ENCODE results near the gene MOCOS.
"Not testable (repeated sequence)": the region's sequence is repeated elsewhere in the genome, so short reads cannot be mapped to it uniquely, and the experiment has no call there.

Gene MOCOS, protein sequence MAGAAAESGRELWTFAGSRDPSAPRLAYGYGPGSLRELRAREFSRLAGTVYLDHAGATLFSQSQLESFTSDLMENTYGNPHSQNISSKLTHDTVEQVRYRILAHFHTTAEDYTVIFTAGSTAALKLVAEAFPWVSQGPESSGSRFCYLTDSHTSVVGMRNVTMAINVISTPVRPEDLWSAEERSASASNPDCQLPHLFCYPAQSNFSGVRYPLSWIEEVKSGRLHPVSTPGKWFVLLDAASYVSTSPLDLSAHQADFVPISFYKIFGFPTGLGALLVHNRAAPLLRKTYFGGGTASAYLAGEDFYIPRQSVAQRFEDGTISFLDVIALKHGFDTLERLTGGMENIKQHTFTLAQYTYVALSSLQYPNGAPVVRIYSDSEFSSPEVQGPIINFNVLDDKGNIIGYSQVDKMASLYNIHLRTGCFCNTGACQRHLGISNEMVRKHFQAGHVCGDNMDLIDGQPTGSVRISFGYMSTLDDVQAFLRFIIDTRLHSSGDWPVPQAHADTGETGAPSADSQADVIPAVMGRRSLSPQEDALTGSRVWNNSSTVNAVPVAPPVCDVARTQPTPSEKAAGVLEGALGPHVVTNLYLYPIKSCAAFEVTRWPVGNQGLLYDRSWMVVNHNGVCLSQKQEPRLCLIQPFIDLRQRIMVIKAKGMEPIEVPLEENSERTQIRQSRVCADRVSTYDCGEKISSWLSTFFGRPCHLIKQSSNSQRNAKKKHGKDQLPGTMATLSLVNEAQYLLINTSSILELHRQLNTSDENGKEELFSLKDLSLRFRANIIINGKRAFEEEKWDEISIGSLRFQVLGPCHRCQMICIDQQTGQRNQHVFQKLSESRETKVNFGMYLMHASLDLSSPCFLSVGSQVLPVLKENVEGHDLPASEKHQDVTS

DNA sequence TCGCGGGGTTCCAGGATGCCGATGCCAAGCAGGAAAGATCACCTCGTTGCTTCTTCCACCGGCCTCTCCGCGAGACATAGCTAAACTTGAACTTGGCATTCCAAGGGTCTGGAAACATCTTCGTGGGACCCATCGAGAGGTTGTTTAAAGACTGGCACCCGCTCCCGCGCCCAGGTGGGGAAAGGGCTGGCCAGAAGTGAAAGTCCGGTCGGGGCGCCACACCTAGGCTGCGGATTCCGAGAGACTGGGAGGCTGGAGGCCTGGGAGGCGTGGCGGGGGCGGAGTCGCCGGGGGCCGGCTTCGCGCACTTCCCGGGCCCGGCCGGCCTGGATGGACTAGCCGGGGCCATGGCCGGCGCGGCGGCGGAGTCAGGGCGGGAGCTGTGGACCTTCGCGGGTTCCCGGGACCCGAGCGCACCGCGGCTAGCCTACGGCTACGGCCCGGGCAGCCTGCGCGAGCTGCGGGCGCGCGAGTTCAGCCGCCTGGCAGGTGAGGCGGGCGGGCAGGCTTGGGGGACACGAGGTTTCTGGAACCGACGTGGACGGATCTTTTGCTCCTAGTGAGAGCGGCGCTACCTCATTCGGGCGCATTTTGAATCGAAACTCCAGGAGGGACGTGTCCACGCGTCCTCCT, at the start of gene MOCOS:
MOCOS (plus strand) TSS at position 305 of the 633 bp plus-strand sequence; CDS start at position 348, 43 bp downstream.
- peak; percentile 25 for DNase-seq

GRCh38 chr18:36139245-36139644, 48.1 kb upstream of the MOCOS start:
- no peak for DNase-seq

- no peak for DNase-seq
These were observed 45.7 kb upstream of the MOCOS start for GRCh38 chr18:36141576-36141975.

GRCh38 chr18:36142751-36143150, 44.5 kb upstream of the MOCOS start:
- DNase-seq: no peak

DNA sequence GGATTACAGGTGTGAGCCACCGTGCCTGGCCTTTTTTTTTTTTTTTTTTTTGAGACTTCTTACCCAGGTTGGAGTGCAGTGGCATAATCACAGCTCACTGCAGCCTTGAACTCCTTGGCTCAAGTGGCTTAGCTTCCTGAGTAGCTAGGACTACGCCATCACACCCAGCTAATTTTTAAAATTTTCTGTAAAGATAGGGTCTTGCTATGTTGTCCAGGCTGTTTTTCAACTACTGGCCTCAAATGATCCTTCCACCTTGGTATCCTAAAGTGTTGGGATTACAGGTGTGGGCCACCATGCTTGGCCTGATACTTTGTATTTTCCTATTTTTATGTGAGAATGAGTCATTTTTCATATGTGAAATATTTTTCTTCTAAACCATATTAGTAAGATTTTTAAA, 43.9 kb upstream of the MOCOS start:
- no peak for DNase-seq

DNA sequence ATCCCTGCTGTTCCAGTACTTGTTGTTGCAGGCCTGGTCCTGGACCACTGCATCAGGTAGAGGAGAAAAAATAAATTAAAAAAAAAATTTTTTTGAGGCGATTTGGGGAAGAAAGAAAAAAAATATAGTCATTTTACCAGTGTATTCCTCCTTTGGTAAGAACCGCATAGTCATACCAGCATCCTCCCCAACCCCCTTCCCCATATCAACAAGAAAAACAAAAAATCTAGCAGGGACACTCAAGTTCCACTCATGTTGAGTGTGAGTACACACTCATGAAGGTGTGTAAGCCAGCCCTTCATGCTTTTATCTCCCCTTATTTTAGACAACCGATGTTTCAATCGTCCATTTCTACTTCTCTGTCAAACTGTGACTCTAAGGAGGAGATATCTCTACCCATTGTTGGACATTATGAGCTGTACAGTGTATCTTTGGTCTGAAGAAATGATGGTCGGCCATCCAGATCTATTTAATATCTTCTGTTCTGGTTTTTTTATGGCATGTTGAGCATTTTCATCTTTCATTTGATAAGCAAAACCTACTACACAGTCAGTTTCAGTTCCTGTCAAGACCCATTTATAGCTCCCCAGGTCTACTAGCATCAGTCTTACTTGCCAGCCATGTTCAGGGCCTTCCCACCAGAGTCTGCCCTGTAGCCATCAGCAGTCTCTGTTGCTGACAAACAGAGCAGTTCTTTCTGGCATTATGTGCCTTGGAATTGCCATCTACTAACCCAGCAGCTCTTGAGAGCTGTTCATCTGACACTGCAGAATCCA, 37.6 kb upstream of the MOCOS start:
- DNase-seq: no peak

DNA sequence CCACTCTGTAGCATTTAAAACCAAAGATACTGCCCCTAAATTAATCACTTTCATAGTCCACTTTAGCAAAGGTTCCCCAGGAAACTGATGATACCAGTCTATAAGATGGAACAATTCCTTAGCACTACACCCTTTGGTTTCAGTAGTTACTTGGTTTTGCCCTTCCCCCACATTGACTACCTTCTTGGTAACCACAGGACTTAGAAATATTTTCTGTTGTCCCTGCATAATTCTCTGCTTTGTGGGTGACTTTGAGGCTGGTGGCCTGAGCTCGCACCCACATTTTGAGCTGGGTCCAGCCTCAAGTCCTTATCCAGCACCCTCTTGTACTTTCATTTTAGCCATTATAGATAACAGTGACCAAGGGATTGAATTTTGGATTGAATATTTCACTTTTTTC, 34.5 kb upstream of the MOCOS start:
- no peak for DNase-seq

GRCh38 chr18:36153203-36153602, 34.1 kb upstream of the MOCOS start:
- no peak for DNase-seq

DNA sequence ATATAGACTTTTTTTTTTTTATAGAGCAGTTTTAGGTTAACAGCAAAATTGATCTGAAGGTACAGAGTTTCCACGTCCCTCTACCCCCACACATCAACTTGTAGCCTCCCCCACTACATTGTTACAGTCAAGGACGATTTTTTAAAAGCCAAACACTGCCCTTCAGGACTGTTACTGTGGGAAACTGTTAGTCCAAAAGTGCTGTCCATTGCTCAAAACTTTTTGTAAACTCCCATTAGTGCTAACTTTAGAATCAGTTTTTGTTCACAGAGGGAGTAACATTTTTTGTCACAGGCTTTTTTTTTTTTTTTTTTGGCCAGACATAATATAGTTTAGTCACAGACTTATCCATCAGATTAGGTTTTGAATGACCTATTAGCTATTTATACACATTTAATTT, 33.5 kb upstream of the MOCOS start:
- no peak for DNase-seq

GRCh38 chr18:36155851-36156757, 31.2 kb upstream of the MOCOS start:
- no peak for DNase-seq

- no peak for DNase-seq
These were observed 29.9 kb upstream of the MOCOS start for GRCh38 chr18:36157441-36157840.

GRCh38 chr18:36158266-36158867, 28.9 kb upstream of the MOCOS start:
- no peak for DNase-seq

DNA sequence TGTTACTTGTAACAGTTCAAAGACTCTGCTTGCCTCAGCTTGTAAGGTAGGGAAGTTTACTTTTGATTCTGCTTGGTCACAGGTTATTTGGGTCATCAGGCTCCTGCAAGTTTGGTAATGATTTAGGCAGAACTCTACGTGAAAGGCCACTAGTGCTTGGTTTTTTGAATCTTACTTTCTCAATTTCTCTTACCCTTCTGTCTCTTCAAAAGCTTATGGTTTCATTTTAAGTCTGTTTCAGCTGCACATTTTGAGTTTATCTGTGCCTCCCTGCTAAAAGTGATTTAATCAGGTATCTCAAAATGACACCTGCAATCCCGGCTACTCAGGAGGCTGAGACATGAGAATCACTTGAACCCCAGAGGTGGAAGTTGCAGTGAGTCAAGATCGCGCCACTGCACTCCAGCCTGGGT, 26.3 kb upstream of the MOCOS start:
- no peak for DNase-seq

DNA sequence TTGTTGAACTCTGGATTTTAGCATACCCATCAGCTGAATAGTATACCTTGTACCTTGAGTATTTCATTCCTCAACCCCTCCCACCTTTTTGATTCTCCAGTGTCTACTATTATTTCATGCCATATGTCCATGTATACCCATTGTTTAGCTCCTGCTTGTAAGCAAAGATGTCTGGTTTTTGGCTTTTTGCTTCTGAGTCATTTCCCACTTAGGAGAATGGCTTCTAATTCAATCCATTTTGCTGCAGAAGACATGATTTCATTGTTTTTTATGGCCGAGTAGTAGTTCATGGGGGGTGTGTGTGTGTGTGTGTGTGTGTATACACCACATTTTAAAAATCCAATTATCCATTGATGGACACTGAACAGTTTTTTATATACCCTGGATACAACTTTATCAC, 24.3 kb upstream of the MOCOS start:
- DNase-seq: no peak

DNA sequence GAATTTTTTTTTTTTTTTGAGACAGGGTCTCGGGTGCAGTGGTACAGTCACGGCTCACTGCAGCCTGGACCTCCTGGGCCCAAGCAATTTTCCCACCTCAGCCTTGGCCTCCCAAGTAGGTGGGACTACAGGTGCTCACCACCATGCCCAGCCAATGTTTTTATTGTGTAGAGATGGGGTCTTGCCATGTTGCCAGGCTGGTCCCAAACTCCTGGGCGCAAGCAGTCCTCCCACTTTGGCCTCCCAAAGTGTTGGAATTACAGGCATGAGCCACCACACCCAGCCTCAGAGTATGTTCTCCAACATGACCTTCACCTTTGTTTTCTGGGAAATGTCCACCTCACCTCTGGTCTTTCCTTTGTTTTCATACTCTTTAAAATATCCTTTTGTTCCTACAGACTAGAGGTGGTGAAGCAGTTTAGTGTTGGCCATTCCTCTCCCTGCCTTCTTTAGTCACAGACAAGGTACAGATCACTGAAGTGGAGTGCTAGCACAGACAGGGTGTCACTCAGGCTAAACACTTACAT, 19.5 kb upstream of the MOCOS start:
- DNase-seq: no peak

- DNase-seq: not testable (repeated sequence)
These were observed 19.0 kb upstream of the MOCOS start for GRCh38 chr18:36168296-36168695.

GRCh38 chr18:36169938-36170337, 17.4 kb upstream of the MOCOS start:
- no peak for DNase-seq

DNA sequence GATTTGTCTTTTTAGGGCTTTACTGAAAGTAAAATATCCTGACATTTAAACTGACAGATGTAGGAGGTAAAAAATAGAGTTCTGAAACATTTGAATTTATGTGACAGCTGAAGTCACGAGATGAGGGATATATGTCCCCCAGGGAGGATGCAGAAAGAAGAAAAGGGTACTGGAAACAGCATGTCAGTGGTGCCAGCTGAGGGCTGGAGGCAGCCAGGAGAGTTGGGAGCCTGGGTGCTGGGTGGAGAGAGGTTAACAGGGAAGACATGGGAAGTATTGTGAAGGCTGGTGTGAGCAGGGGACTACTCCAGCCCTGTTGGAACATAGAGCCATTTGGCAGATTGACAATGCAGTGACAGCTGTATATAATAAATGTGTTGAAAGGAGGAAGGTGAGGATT, 11.8 kb upstream of the MOCOS start:
- no peak for DNase-seq

DNA sequence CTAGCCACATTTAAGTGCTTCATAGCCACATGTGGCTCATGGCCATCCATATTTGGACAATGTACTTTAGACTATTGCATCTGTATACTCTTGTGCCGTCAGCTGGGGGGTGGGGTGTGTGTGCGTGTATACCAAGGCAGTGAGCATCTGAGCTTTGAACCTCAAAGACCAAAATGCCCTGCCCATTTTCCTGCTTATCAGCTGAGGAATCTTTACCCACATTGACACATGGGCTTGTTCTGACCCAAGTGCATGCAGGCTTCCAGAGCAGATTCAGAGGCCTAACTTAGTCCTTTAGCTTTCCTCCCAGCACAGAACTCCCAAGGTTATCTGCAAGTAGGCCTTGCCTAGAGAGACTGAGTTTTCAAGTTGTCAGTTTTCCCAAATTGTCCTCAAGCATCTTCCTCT, 11.1 kb upstream of the MOCOS start:
- no peak for DNase-seq

- DNase-seq: no peak
These were observed 10.6 kb upstream of the MOCOS start for GRCh38 chr18:36176711-36177110.

DNA sequence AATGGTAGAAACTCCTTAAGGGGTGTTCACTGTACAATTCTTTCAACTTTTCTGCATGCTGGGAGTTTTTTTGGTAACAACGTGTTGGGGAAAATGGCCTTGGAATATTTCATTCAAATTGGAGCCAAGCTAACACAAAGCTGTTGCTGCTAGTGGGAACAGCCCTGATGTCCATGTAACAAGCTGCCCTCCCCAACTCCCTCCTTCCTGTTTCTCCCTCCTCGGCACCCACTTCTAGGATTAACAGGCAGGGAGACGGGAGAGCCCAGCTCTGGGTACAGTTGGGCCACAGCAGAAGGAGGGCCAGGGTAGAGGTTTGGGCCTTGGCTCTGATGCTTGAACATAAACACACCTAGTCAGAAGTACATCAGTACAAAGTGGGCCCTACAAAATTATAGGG, 9.4 kb upstream of the MOCOS start:
- DNase-seq: no peak

Data from T1000 (cell line).